Activated T-helper 9 cell treated with anti-CD3 and anti-CD28 coated beads, Interleukin-2, amount 50 U/mL, for 16 hours (primary cell): Measurements from ENCODE around the gene KRAS.

Source experiments
- DNase-seq: peaks from one replicate; pipeline ENCODE4 v3.0.0-alpha.2; 2020; ENCODE audit warnings: low read depth

Gene KRAS

GRCh38 chr12:25254271-25254880, 3.6 kb upstream of the KRAS start:
- no peak for DNase-seq

GRCh38 chr12:25253371-25254068, 2.8 kb upstream of the KRAS start:
- no peak for DNase-seq

DNA sequence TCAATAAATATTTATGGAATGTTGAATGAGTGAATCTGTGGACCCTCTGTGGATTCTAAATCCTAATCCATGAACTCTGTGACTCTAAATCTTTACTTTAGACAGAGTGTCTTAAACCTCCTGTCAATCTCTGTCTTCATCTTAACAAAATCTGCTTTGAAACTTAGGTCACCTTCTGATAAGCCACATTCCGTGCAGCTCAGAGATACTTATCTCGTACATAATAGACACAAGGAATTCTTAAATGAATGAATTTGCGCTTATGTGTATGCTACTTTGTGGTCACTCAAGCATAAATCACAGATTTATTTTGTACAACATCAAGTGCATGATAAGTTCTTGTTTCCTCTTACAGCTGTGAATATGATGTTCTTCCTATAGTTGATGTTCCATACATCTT, 2.2 kb upstream of the KRAS start:
- DNase-seq, result no peak

DNA sequence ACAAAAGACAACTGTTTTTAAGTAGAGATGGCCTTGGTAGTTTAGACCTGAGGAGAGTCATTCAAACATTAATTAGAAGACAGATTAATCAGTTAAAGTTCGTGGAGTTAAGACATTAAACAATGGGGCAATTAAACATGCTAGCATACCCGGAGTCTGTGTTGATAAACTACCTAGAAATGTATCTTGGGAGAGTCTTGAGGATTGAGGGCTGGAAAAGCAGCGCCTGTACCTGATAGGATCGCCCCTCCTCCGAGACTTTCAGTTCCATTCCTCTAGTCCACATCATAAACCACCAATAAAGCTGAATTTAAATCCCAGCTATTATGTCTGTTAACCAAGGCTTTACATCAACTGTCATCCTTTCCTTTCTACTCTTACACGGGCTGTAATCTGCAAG, 1.0 kb upstream of the KRAS start:
- DNase-seq, result no peak

GRCh38 chr12:25249931-25250738, 594 bp downstream of the KRAS start:
- DNase-seq, result peak; percentile 33

GRCh38 chr12:25248732-25249131, 2.0 kb downstream of the KRAS start:
- DNase-seq, result no peak

DNA sequence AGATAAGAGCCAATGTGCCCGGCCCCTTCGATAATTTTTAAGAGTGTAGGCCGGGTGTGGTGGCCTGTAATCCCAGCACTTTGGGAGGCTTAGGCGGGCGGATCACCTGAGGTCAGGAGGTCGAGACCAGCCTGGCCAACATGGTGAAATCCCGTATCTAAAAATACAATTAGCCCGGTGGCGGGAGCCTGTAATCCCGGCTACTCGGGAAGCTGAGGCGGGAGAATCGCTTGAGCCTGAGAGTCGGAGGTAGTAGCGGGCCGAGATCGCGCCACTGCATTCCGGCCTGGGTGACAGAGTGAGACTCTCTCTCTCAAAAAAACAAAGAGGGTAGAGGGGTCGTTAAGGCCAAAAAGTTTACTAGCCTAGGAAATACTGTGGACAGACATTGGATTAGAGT, 2.6 kb downstream of the KRAS start:
- DNase-seq, result no peak

GRCh38 chr12:25245491-25245890, 5.2 kb downstream of the KRAS start:
- DNase-seq, result no peak

- no peak for DNase-seq
Observed at GRCh38 chr12:25243680-25243990, 7.1 kb downstream of the KRAS start.

DNA sequence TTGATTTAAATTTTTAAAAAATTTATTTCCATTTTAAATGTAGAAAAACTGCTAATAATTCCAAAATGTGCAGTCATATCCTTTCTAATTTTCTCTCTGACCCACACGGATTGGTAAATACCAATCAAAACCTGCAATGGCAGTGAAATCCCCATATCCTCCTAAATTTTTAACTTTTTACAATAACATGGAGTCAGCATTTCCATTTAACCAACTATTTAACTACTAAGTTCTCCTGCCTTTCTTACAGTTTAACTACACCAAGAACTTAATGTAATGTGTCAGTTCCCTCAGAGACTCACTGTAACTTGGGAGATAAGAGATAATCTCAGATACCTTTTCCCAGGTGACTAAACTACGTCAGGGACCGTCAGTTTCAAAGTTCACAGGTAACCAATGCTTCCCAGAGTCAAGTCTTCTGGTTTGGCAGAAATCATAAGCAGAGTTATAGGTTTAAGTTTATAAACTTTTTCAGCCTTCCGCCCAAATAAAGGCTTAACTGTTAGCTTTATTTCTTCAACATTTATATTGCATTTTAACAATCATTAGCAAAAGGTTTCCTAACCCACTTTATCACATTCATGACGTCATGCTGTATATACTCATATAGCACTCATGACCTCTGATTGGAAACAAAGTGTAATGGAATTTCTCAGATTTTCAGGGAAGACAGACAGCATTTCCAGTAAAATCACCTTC, 7.6 kb downstream of the KRAS start:
- no peak for DNase-seq

DNA sequence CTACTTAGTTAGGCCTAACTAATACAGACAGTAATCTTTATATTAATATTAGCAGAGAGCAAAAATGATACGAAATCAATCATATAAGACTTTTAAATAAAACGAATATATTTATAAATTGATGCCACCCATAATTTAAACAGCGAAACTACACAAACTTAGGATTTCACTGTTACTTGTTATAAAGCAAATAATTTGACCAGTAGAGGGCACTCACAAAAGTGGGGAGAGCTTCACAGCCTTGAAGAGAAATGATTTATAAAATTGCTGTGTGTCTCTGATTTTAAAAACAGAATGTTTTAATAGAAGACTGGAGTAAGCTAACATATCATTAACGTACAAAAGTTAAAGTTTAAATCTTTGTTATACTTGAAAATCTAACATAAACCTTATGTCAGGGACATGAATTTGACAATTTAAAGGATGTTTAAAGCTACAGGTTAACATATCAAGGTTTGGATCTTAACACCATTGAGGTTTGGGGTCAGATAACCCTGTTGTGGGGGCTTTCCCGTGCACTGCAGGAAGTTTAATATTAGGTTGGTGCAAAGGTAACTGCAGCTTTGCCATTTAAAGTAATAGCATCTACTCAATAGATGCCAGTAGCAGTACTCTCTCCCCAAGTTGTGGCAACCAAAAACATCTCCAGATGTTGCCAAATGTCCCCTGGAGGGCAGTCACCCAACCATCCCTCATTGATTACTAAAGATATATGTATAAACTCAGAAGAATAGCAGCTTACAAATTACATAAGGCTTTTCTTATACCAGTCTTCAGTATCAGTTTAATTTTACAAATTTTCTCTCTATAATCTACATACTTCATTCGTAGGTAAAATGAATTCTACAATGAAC, 9.3 kb downstream of the KRAS start:
- DNase-seq, result no peak

- no peak for DNase-seq
Observed at GRCh38 chr12:25236626-25237025, 14.1 kb downstream of the KRAS start.

GRCh38 chr12:25236190-25236589, 14.5 kb downstream of the KRAS start:
- DNase-seq, result no peak

GRCh38 chr12:25213338-25213737, 37.4 kb downstream of the KRAS start:
- no peak for DNase-seq

DNA sequence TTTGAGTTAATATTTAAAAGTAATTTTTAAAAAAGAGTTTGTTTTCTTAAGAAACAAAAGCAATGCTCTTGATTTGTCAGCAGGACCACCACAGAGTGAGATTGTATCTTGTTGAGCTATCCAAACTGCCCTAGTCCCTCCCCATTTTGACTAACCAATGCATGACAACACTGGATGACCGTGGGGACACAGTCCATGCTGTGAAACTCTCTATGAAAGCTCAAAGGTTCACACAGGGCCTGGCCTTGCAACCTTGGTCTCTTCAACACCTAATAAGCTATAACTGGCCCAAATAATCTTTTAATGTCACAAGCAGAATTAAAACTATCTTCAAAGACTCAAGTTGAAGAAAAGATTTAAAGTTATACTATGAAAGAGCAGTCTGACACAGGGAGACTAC, 42.2 kb downstream of the KRAS start:
- DNase-seq, result no peak

DNA sequence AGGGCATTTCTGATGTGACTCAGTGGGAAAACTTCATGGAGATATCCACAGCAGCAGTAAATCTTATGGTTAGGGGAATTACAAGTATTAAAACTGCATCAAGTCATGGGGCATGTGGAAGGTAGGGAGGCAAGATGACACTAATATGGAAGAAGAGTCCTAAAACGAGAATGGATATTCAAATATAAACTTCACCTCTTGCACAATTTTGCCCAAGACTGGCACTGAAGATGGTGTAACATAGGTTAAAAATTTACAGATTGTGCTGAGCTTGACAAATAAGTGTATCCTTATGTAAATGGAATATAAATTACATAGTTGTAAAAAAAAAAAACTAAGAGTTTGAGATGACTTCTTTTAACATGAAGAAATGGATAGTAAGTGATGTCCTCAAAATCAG, 42.9 kb downstream of the KRAS start:
- no peak for DNase-seq

DNA sequence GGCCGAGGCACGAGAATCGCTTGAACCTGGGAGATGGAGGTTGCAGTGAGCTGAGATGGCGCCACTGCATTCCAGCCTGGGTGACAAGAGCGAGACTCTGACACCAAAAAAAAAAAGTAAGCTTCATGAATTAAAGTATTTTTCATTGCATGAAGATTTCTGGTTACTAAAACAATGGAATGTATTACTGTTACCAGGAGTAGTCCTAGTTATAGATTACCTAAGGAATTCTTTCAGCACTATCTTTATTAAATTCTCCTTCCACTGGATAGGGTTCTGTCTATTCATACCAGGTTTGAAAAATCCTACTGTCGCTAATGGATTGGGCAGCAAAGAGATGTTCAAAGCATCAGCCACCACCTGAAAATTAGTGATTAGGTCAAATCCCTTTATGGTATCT, 43.3 kb downstream of the KRAS start:
- DNase-seq, result no peak

GRCh38 chr12:25202137-25202536, 48.6 kb downstream of the KRAS start:
- DNase-seq, result no peak

DNA sequence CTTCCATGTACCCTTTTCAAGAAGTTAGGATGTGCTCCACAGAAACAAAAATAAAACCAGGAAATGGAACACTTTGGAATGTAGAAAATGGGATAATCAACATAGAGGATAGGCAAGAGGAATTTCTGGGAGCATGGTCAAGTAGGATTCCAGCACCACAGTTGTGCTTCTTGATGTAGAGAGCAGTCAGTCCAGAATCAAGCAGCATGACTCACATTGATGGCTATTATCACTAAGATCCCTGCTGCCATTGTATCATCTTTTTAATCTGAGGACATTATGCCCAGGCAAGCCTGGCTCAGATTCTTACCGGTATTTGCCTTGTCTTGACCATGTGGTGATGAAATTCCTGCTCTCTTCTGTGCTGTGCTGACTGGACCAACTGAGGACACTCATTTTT, 50.0 kb downstream of the KRAS start:
- DNase-seq, result no peak

DNA sequence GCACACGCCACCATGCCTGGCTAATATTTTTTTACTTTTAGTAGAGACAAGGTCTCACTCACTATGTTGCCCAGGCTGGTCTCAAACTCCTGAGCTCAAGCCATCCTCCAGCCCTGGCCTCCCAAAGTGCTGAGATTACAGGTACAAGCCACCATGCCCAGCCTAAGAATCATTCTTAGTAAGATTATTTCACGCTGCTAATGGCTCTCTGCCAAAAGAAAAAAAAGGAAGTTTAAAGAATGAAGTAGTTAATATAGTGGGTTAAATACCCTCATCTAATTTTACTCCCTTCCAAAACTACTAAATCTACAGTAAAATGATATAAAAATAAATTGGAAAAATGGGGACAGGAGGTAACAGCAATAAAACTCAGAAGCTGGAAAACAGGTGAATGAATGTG, 53.1 kb downstream of the KRAS start:
- no peak for DNase-seq

DNA sequence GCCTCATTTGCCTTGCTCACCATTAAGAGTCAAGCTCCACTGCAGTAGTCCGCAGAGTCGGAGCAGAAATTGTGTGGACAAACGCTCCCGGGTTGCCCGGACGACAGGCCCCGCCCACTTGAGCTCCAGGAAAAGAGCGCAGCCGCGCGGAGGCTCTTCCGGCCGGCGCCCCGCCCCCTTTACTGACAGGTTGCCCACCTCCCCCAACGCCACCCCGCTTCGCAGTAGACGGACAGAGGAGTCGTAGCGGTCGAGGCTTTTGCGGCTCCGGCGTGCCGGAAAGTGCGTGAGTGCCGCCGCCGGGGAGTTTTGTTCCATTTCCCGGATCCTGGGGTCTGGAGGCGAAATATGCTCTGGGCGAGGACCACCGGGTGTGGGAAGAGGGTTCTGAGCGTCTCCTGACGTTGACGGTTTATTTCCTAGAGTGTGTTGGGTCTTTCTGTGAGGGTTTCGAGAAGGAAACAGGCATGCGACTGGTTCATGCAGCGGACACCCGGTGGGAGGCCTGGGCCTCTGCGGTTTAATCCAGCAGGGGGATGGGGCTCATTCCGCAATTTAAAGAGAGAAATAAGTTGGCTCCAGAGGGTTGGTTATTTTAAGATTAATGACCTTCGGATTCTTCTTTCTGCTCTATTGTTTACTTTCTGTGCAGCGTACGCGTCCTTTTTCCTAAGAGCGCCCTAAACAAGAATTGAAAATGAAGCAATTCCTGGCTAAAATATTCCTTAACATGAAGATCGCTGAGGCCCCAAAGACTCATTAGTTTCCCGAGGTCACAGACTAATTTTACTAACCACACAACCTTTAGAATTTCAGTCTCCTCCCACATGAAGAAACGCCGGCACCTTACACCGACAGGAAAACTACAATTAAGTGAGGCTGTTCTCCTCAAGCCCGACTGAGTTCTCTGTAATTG, 55.4 kb downstream of the KRAS start, which contains the start of the genes DNAI7 and ETFRF1:
Gene DNAI7 (minus strand): TSS at position 105 of the 916 bp plus-strand sequence. CDS start 82 bp downstream, at position 23.
Gene ETFRF1 (plus strand): TSS at position 182 of the 916 bp plus-strand sequence. CDS start 8,720 bp downstream, outside the sequence.
- DNase-seq, result peak; percentile 92
